ENCODE data around the gene C10orf71.

- TF ChIP-seq CTCF (IDR thresholded peaks at IDR 0.05) = no peak
- TF ChIP-seq POLR2A (IDR thresholded peaks at IDR 0.05) = no peak
Observed at GRCh38 chr10:49310901-49311554, 12.1 kb downstream of the C10orf71 start.

Measured in body of pancreas (tissue), 4 donors.